Peyer's patch (tissue), 4 donors: ENCODE measurements around the gene CAVIN3. TPM values are rescaled to one million over a fixed set of nuclear protein-coding genes. Genes with fewer than 3 reads are reported as not detected.

Experiments
- DNase-seq, 3 donors: peaks; one replicate each; pipeline ENCODE4 v3.0.0-alpha.2; 2017 to 2019
- H3K27ac ChIP-seq, 4 donors: fragments of 200-600 bp; sonication (generic); one replicate each; pipeline ENCODE4 v1.5.1; 2016 to 2019
- H3K27me3 ChIP-seq, 2 donors: fragments of 200-600 bp; sonication (generic); one replicate each; pipeline ENCODE4 v1.5.1; 2019
- H3K36me3 ChIP-seq, 3 donors: fragments of 200-600 bp; sonication (generic); one replicate each; pipeline ENCODE4 v1.5.1; 2016 to 2019
- H3K4me1 ChIP-seq, 4 donors: fragments of 200-600 bp; sonication (generic); one replicate each; pipeline ENCODE4 v1.5.1; 2016 to 2019
- H3K4me3 ChIP-seq, 4 donors: fragments of 200-600 bp; sonication (generic); 1 replicate in 3 of 4; 2 replicates in 1 of 4; pipeline ENCODE4 v1.5.1; 2016 to 2019; ENCODE audit warnings: mild to moderate bottlenecking in 1 of 4
- H3K9me3 ChIP-seq, 4 donors: fragments of 200-600 bp; sonication (generic); one replicate each; pipeline ENCODE4 v1.5.1; 2016 to 2019; ENCODE audit warnings: mild to moderate bottlenecking in 1 of 4
- CTCF ChIP-seq, 6 experiments: fragments of 450-650 bp in 4 of 6; fragments of 200-600 bp in 2 of 6; sonication (generic) in 1 of 6; IDR thresholded peaks; one replicate each; pipeline ENCODE4 v1.5.1; 2017 to 2019; ENCODE audit warnings: antibody characterized with exemption in 6 of 6, mild to moderate bottlenecking in 3 of 6, moderate library complexity in 1 of 6
- POLR2A ChIP-seq, 2 donors: fragments of 450-650 bp; IDR thresholded peaks; one replicate each; pipeline ENCODE4 v1.5.1; 2017; ENCODE audit warnings: antibody characterized with exemption in 2 of 2, mild to moderate bottlenecking in 2 of 2, moderate library complexity in 2 of 2
- total RNA-seq, 4 donors: library from RNA; depleted of rRNA; stranded (reverse); fragments of >200 nt; gene quantifications; one replicate each; pipeline ENCODE4 v1.1.0, GENCODE V29; 2016

Gene CAVIN3
- total RNA-seq, 4 donors from 2014 or later = 6.5 to 40.4 (median 17.2) TPM

GRCh38 chr11:6332066-6332465, 11.8 kb upstream of the CAVIN3 start:
- no peaks in the 10 kb centered on the region for H3K36me3 ChIP-seq
- H3K4me3 ChIP-seq = no peak overlapping the region
- no peak overlapping the region for H3K27ac ChIP-seq
- TF ChIP-seq CTCF (IDR thresholded peaks at IDR 0.05) = no peak
- TF ChIP-seq POLR2A (IDR thresholded peaks at IDR 0.05) = no peak
- H3K4me1 ChIP-seq = no peaks in the 10 kb centered on the region
- H3K27me3 ChIP-seq = no peaks in the 10 kb centered on the region
- H3K9me3 ChIP-seq = no peaks in the 10 kb centered on the region
- DNase-seq = no peak

- no peaks in the 10 kb centered on the region for H3K27me3 ChIP-seq
- TF ChIP-seq CTCF (IDR thresholded peaks at IDR 0.05) = no peak
- TF ChIP-seq POLR2A (IDR thresholded peaks at IDR 0.05) = no peak
- no peak overlapping the region for H3K27ac ChIP-seq
- H3K9me3 ChIP-seq = no peaks in the 10 kb centered on the region
- no peak overlapping the region for H3K4me3 ChIP-seq
- DNase-seq = no peak
- no peaks in the 10 kb centered on the region for H3K4me1 ChIP-seq
- H3K36me3 ChIP-seq = no peaks in the 10 kb centered on the region
Measured at GRCh38 chr11:6328321-6328720, 8.0 kb upstream of the CAVIN3 start.

- H3K4me3 ChIP-seq = no peak overlapping the region
- no peak overlapping the region for H3K27ac ChIP-seq
- no peaks in the 10 kb centered on the region for H3K9me3 ChIP-seq
- no peaks in the 10 kb centered on the region for H3K36me3 ChIP-seq
- H3K27me3 ChIP-seq = no peaks in the 10 kb centered on the region
- H3K4me1 ChIP-seq = no peaks in the 10 kb centered on the region
- TF ChIP-seq POLR2A (IDR thresholded peaks at IDR 0.05) (no peak), CTCF (IDR thresholded peaks at IDR 0.05) (no peak)
- DNase-seq = no peak
Measured at GRCh38 chr11:6327806-6328205, 7.5 kb upstream of the CAVIN3 start.

DNA sequence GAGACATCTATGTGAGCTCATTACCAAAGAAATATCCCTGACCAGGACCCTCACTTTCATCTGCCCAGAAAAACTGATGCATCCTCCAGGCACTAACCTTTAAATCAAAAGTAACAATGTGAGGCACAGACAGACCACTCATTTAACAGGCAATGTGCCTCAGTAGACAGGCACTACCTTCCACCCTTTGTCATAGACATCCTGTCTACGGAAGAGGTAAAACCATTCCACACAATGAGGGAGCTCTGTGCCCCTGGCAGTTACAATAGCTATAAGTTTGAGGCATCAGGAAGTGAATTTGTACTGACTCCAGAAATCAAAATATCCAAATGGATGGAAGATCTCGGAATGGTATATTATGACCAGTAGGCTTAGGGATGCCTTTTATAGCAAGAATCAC, 6.7 kb upstream of the CAVIN3 start:
- no peaks in the 10 kb centered on the region for H3K4me1 ChIP-seq
- no peak for TF ChIP-seq CTCF (IDR thresholded peaks at IDR 0.05)
- TF ChIP-seq POLR2A (IDR thresholded peaks at IDR 0.05) = no peak
- H3K36me3 ChIP-seq = no peaks in the 10 kb centered on the region
- H3K4me3 ChIP-seq = no peak overlapping the region
- H3K9me3 ChIP-seq = no peaks in the 10 kb centered on the region
- no peaks in the 10 kb centered on the region for H3K27me3 ChIP-seq
- H3K27ac ChIP-seq = no peak overlapping the region
- no peak for DNase-seq

DNA sequence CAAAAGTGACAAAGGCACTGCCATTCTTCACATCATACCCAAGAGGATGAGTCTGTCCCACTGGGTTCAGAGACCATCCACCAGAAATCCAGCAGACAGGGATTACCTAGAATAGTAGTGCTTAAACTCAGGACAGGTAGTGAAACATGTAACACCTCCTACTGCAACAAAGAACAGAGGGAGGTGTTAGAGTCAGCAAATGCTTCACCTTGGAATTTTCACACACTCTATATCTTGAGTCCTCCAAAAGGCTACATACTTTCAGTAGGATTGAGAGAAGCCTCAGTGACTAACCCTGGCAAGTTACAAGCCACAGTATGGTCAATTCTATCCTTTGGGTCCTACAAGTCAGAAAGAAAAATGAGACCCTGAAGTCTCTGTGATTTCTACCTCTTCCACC, 6.0 kb upstream of the CAVIN3 start:
- no peaks in the 10 kb centered on the region for H3K36me3 ChIP-seq
- no peak overlapping the region for H3K27ac ChIP-seq
- DNase-seq = no peak
- no peak for TF ChIP-seq POLR2A (IDR thresholded peaks at IDR 0.05)
- no peak for TF ChIP-seq CTCF (IDR thresholded peaks at IDR 0.05)
- H3K4me3 ChIP-seq = no peak overlapping the region
- H3K9me3 ChIP-seq = no peaks in the 10 kb centered on the region
- H3K27me3 ChIP-seq = no peaks in the 10 kb centered on the region
- no peaks in the 10 kb centered on the region for H3K4me1 ChIP-seq

GRCh38 chr11:6323291-6323905, 3.1 kb upstream of the CAVIN3 start:
- no peaks in the 10 kb centered on the region for H3K36me3 ChIP-seq
- DNase-seq = no peak
- H3K27me3 ChIP-seq = no peaks in the 10 kb centered on the region
- no peaks in the 10 kb centered on the region for H3K9me3 ChIP-seq
- peaks cover 0 to 7% (median 0%) of the 10 kb centered on the region in 4 donors for H3K4me1 ChIP-seq
- no peak overlapping the region for H3K4me3 ChIP-seq
- no peak overlapping the region for H3K27ac ChIP-seq
- TF ChIP-seq CTCF (IDR thresholded peaks at IDR 0.05) = no peak
- TF ChIP-seq POLR2A (IDR thresholded peaks at IDR 0.05) = no peak
